Epithelial cell of alveolus of lung (primary cell): ENCODE data around the gene CEMIP2. TPM values are rescaled to one million over a fixed set of nuclear protein-coding genes. Genes with fewer than 3 reads are reported as not detected.

ENCODE experiments used
- total RNA-seq: library from RNA; depleted of rRNA; stranded (reverse); fragments of >200 nt; gene quantifications from 2 replicates; pipeline ENCODE4 v1.2.1, GENCODE V29; 2015

CEMIP2 gene
- total RNA-seq, result 25.6 and 81.5 TPM in 2 replicates

GRCh38 chr9:71768388-71769174 is at the start of gene CEMIP2:
TSS of gene CEMIP2 (minus strand) at chr9:71768513. CDS start at chr9:71750373, 18,140 bp downstream.

Other genes with a start within 250 kb of the CEMIP2 start
- gene ABHD17B, start 142.7 kb upstream of the CEMIP2 start, total RNA-seq, result 16.4 and 60.2 TPM in 2 replicates
- 11.5 and 22.2 TPM in 2 replicates for gene C9orf85, start 143.1 kb upstream of the CEMIP2 start, total RNA-seq